Vagina (tissue), 2 donors: Measurements from ENCODE around the gene KCNK5.

ENCODE experiments used
- POLR2A ChIP-seq, 2 donors: fragments of 450-650 bp; IDR thresholded peaks; one replicate each; pipeline ENCODE4 v1.6.1; 2017; ENCODE audit warnings: antibody characterized with exemption in 2 of 2, mild to moderate bottlenecking in 2 of 2, moderate library complexity in 2 of 2
- POLR2AphosphoS5 ChIP-seq, 2 donors: sonication (generic); formaldehyde crosslinking; IDR thresholded peaks; one replicate each; pipeline ENCODE4 v1.9.0; 2017; ENCODE audit warnings: antibody characterized with exemption in 2 of 2, mild to moderate bottlenecking in 2 of 2, low read depth in 1 of 2; ENCODE audit not compliant: insufficient read depth in 1 of 2
- TF ChIP-seq, protein P1 (sequence below), 3 experiments: fragments of 450-650 bp in 2 of 3; fragments of 200-600 bp in 1 of 3; sonication (generic) in 1 of 3; IDR thresholded peaks; one replicate each; pipeline ENCODE4 v1.5.1; 2017 to 2019; ENCODE audit warnings: antibody characterized with exemption in 3 of 3, mild to moderate bottlenecking in 2 of 3, moderate library complexity in 2 of 3

DNA sequence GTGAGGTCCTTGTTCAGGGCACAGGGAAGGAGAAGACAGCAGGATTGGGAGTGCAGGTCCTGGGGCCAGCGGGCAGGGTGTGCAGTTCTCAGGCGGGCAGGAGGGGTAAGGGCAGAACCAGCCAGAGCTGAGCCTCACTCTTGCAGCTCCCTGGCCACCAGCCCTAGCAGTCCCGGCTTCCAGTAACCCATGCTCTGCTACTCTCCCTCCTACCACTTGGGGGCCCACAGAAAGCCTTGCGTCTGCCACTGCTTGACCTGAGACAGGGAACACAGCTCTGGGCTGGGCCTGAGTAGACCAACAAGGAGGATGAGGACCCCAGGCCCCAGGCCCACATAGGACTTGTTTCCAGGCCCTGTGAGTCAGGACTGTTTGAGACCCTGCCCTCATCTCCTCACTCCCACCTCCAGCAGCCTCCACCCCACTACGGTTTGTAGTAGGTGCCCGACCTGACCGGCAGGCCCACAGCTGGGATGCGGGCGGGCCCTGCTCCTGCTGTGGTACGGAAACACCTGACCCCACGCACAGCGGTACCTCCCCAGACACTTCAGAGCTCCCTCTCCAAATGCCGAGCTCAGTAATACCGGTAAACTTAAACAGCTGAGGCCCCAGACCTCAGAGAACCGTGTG, 39.2 kb downstream of the KCNK5 start:
- TF ChIP-seq POLR2A (IDR thresholded peaks at IDR 0.05) (no peak), POLR2AphosphoS5 (IDR thresholded peaks at IDR 0.05; ENCODE audit: insufficient read depth in 1 of 2, low read depth in 1 of 2) (no peak)
- TF ChIP-seq, protein P1, sequence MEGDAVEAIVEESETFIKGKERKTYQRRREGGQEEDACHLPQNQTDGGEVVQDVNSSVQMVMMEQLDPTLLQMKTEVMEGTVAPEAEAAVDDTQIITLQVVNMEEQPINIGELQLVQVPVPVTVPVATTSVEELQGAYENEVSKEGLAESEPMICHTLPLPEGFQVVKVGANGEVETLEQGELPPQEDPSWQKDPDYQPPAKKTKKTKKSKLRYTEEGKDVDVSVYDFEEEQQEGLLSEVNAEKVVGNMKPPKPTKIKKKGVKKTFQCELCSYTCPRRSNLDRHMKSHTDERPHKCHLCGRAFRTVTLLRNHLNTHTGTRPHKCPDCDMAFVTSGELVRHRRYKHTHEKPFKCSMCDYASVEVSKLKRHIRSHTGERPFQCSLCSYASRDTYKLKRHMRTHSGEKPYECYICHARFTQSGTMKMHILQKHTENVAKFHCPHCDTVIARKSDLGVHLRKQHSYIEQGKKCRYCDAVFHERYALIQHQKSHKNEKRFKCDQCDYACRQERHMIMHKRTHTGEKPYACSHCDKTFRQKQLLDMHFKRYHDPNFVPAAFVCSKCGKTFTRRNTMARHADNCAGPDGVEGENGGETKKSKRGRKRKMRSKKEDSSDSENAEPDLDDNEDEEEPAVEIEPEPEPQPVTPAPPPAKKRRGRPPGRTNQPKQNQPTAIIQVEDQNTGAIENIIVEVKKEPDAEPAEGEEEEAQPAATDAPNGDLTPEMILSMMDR (IDR thresholded peaks at IDR 0.05): no peak
